Prostate gland (tissue), 2 donors: ENCODE data around the gene RCAN1.

Experiments
- CTCF ChIP-seq, 4 experiments: fragments of 200-600 bp in 2 of 4; fragments of 450-650 bp in 2 of 4; sonication (generic) in 2 of 4; IDR thresholded peaks; 1 replicate in 3 of 4; 2 replicates in 1 of 4; pipeline ENCODE4 v1.5.1; 2016 to 2019; ENCODE audit warnings: antibody characterized with exemption in 4 of 4, mild to moderate bottlenecking in 2 of 4, moderate library complexity in 2 of 4
- POLR2A ChIP-seq: fragments of 450-650 bp; IDR thresholded peaks from one replicate; pipeline ENCODE4 v1.6.1; 2016; ENCODE audit warnings: antibody characterized with exemption, mild to moderate bottlenecking
- POLR2AphosphoS5 ChIP-seq: sonication (generic); formaldehyde crosslinking; IDR thresholded peaks from one replicate; pipeline ENCODE4 v1.6.1; 2017; ENCODE audit warnings: antibody characterized with exemption

DNA sequence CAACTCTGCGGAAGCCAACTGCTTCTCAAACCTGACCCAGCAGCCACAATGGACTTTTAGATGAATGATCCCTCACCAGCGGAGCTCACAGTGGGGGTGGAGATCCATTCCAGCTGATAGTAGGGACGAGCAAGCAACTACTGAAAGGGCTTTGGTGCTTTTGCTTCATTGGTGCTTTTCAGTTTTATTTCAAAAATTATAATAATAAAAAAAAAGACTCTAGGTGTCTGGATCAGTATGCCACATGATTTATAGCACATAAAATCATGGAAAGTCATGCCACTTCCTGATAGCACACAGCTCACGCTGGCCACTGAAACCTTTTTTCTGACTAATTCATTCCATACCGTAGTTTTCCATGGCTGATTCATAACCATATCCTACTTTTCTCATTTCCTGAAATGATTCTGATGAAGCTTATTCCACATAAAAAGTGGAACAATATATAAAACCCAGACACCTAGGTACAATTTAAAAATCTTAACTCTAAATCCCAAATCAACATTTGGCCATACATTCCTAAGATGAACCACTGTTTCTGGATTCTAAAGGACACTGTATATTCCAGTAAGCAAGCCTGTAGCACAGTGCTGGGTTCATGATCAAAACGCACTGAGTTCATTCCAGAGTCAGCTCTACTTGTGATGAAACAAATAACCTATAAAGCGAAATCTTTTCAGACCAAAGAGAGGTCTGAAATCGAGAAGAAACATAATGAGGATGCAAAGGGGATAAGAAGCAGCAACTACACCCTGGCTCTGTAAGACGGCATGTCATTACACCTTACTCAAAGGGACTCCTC is 61.6 kb downstream of the RCAN1 start:
- TF ChIP-seq CTCF (IDR thresholded peaks at IDR 0.05): no peak
- TF ChIP-seq POLR2A: no peak
- no peak for TF ChIP-seq POLR2AphosphoS5
